GM06990 (cell line): ENCODE measurements around the gene NXPH4.

Experiments
- DNase-seq: peaks from one replicate; pipeline ENCODE4 v3.0.0-alpha.2; 2011; ENCODE audit not compliant: insufficient read length; ENCODE audit errors: extremely low read depth
- H3K27me3 ChIP-seq: replicated peaks from 2 replicates; pipeline ENCODE4 v1.6.0; 2011; ENCODE audit warnings: low read length; ENCODE audit not compliant: control insufficient read depth, insufficient read depth
- H3K36me3 ChIP-seq: 2 replicates; pipeline ENCODE4 v1.5.1; 2011; ENCODE audit warnings: low read length; ENCODE audit not compliant: control insufficient read depth, insufficient read depth
- H3K4me3 ChIP-seq: replicated peaks from 2 replicates; pipeline ENCODE4 v1.5.1; 2011; ENCODE audit warnings: low read depth, mild to moderate bottlenecking, control low read depth, low read length
- TF ChIP-seq, protein P1 (sequence below): IDR thresholded peaks from 2 replicates; pipeline ENCODE4 v1.5.1; 2011; ENCODE audit warnings: low read length, control low read depth, mild to moderate bottlenecking, inconsistent platforms; ENCODE audit not compliant: insufficient read depth, poor library complexity, severe bottlenecking

Gene NXPH4

DNA sequence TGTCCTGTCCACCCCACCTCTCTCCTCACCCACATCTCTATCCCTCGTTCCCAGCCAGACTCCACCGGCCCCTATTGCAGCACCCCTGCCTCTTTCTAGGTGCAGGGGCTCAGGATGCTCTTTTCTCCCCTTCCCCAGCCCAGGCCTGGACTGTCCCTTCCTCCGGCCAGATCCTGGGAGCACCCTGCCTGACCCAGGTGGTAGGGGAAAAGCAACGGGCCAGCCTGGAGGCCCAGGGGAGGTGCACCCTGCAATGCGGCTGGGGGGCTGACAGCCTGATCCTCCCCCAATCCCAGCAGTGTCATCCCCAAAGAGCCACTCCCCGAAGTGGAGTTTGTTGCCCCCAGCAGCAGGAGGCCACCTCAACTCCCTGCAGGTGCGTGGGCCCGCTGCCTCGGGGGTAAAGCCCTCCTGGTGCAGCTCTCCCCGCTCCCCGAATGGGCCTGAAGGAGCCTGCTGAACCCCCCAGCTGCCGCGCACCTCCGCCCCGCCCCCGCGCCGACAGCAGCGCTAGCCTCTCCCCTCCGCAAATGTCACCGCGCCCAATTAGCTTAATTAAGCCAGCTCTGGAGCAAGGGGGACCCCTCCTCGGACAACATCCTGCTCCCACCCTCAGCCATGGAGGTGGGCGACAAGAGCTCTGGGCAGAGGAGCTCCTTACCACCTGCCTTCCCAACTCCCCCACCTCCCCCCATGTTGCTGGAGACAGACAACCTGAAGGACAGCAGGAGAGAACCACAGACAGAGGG lies 4.7 kb downstream of the NXPH4 start:
- DNase-seq: no peak
- TF ChIP-seq, protein P1, sequence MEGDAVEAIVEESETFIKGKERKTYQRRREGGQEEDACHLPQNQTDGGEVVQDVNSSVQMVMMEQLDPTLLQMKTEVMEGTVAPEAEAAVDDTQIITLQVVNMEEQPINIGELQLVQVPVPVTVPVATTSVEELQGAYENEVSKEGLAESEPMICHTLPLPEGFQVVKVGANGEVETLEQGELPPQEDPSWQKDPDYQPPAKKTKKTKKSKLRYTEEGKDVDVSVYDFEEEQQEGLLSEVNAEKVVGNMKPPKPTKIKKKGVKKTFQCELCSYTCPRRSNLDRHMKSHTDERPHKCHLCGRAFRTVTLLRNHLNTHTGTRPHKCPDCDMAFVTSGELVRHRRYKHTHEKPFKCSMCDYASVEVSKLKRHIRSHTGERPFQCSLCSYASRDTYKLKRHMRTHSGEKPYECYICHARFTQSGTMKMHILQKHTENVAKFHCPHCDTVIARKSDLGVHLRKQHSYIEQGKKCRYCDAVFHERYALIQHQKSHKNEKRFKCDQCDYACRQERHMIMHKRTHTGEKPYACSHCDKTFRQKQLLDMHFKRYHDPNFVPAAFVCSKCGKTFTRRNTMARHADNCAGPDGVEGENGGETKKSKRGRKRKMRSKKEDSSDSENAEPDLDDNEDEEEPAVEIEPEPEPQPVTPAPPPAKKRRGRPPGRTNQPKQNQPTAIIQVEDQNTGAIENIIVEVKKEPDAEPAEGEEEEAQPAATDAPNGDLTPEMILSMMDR: no peak
- no peak overlapping the region for H3K4me3 ChIP-seq
- no peaks in the 10 kb centered on the region for H3K36me3 ChIP-seq
- H3K27me3 ChIP-seq: peaks cover 11% of the 10 kb centered on the region

DNA sequence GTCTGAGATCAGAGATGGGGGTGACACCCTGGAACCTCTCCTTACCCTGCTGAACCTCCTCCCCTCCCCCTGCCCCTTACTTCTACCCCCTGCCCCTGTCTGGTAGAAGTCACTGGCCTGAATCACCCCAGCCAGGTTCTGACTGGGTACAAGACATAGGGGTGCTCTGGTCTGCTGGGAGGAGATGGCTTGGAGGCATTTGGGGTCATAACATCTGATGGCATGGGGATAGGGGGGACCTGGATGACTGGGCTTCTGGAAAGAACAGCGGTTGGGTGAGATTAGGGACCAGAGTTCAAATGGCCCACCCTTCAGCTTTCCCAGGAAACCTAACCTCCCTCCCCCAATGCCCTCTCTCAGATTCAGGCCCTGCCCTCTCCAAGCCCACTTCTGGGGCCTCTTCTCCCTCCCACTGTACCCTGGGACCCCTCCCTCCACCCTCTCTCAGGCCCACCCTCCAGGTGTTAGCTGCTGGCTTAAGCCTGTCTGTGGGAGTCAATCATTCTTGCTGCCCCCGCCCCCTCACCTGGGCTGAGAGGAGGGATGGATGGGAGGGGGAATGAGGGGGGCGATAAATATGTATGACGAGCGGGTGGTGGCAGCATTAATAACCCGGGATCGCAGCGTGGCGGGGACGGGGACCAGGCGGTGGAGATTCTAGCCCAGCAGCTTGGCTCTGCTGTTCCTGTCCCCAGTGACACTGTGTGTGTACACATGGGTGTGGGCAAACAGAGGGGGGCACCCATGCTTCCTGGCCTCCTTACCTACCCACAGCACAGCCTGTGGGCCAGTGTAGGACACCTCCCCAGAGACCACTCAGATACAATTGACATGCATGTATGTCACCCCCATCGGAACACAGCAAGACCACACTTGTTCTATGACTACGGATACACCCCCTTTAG lies 5.9 kb downstream of the NXPH4 start:
- Histone ChIP-seq H3K27me3 (peaks cover 12% of the 10 kb centered on the region), H3K4me3 (no peak overlapping the region)
- TF ChIP-seq, protein P1: no peak

DNA sequence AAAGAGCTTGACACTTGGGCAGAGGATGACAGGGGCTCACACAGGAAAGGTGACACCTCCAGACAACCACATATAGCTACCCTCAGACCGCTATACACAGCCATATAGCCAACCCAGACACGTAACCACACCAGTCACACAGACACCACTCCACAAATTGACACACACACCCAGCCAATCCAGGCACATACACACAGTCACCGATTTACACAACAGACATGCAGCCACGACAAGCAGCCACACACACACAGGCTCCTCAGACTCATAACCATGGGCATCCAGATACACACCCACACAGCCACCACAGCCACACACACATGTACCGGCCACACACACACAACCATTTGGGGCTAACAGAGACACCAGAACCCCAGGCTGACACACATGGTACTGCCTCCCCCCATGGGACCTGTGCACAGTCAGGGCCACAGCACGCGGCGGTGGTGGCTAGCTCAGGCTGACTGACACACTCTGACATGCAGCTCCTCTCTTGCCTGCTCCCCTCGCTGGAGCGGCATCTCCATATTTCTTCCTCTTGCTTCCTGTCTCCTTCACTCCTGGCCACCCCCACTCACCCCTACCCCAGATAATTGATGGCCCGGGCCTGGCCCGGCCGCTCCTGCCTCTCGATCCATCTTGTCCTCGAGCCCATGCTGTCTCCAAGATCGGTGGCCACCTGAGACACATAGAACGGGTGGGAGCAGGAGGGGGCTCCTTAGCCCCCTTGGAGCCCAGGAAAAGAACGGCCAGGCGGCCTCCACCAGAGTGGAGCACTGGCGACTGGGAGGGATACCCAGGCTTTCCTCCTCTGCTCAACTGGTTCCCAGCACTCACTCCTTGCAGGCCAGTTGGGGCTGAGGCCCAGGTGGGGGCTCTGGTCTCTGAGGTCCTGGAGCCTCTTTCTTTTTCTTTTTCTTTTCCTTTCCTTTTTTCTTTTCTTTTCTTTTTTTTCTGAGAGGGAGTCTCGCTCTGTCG lies 6.9 kb downstream of the NXPH4 start:
- TF ChIP-seq, protein P1: no peak
- no peak for DNase-seq
- Histone ChIP-seq H3K4me3 (no peak overlapping the region), H3K36me3 (no peaks in the 10 kb centered on the region), H3K27me3 (peaks cover 9% of the 10 kb centered on the region; the same call in 1 of the 2 replicates)

More for the DNA sequence above, 5.9 kb downstream of the NXPH4 start:
- H3K36me3 ChIP-seq: no peaks in the 10 kb centered on the region
- DNase-seq: no peak

DNA sequence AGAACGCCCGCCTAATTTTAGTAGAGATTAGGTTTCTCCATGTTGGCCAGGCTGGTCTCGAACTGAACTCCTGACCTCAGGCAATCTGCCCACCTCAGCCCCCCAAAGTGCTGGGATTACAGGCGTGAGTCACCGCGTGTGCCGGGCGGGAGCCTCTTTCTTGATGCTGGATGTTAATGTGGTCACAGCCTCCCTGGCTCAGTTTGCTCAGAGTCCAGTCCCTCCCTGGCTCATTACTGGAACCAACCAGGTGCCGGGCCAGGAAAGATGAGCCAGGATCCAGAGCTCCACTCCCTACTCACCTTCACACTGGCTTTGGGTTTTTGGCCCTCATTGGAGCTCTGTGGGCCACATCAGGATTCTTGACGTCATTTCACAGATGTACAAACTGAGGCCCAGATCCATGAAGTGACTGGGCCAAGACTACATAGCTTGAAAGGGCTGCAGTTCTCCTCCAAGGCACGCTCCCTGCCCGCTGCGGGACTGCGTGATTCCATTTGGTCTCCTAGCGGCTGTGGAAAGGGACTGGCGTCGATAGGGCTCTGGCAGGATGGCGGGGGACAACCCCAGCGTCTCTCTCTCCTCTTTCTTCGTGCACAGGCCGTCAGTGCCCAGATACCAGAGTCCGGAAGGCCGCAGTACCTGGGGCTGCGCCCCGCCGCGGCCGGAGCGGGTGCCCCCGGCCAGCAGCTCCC lies 7.8 kb downstream of the NXPH4 start:
- TF ChIP-seq, protein P1: no peak

More for the DNA sequence above, 7.8 kb downstream of the NXPH4 start:
- no peak for DNase-seq
- Histone ChIP-seq H3K4me3 (no peak overlapping the region), H3K36me3 (no peaks in the 10 kb centered on the region), H3K27me3 (peaks cover 9% of the 10 kb centered on the region; the same call in 1 of the 2 replicates)
